T-helper 17 cell (primary cell): ENCODE results near the gene C4orf54. TPM values are rescaled to one million over a fixed set of nuclear protein-coding genes. Genes with fewer than 3 reads are reported as not detected.

ENCODE experiments used
- ATAC-seq: fragments of 150-1000 bp; cut with Tn5 transposase; 2 replicates; pipeline ENCODE4 v1.10.0; 2021; ENCODE audit warnings: mild to moderate bottlenecking, moderate library complexity
- DNase-seq, 3 donors: peaks; one replicate each; pipeline versions ENCODE4 v3.0.0 to v3.0.0-alpha.2; 2020 to 2021
- H3K9me3 ChIP-seq: one replicate; pipeline ENCODE4 v1.7.0; 2013; ENCODE audit warnings: low read length, mild to moderate bottlenecking; ENCODE audit not compliant: control insufficient read depth, poor library complexity, severe bottlenecking
- H3K27ac Mint-ChIP-seq: one replicate; pipeline ENCODE4 v1.8.0; 2022; ENCODE audit warnings: mild to moderate bottlenecking, moderate library complexity, mixed read lengths
- H3K27me3 Mint-ChIP-seq: one replicate; pipeline ENCODE4 v1.8.0; 2022; ENCODE audit warnings: mixed read lengths
- H3K36me3 Mint-ChIP-seq: one replicate; pipeline ENCODE4 v1.8.0; 2022; ENCODE audit warnings: low read depth, mixed read lengths
- H3K4me1 Mint-ChIP-seq: one replicate; pipeline ENCODE4 v1.8.0; 2022; ENCODE audit warnings: mild to moderate bottlenecking, mixed read lengths
- H3K4me3 Mint-ChIP-seq: one replicate; pipeline ENCODE4 v1.8.0; 2022; ENCODE audit warnings: mild to moderate bottlenecking, moderate library complexity, mixed read lengths
- total RNA-seq, 4 donors: library from RNA in 2 of 4; stranded (reverse) in 2 of 4; gene quantifications; one replicate each; pipeline ENCODE4 v1.2.3 and lab custom pipeline; 2022 to 2026

C4orf54 gene
- not detected for total RNA-seq
- 0 reads per million in 2 donors for total RNA-seq (lab: John Stamatoyannopoulos, UW)

DNA sequence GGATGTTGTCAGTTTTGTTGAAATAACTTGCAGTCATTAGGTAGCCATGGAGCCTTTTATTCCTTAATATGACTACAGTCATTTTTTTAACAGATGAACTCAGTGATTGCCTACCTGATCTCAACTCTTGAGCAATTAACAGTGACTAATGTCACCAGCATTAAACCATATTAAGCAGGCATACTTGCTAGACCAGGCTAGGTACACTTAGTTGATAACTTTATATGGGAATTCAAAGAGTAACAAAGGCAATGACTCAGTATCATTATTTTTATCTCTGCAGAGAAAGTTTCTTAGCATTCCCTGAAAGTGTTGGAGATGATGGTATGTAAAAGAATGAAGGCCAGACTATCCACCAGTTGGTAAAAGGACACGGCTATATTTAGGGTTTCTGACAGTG lies at the start of gene C4orf54:
Gene C4orf54, minus strand, starts transcription at position 31 of the 400 bp plus-strand sequence. CDS start 3,180 bp downstream, outside the sequence.
- H3K4me1 Mint-ChIP-seq: peaks cover 2% of the 10 kb centered on the region
- H3K4me3 Mint-ChIP-seq: no peak within 1 kb of the TSS
- no peak within 1 kb of the TSS for H3K27ac Mint-ChIP-seq
- no peaks in the 10 kb centered on the region for H3K36me3 Mint-ChIP-seq
- no peak for DNase-seq
- peaks cover 17% of the 10 kb centered on the region for H3K27me3 Mint-ChIP-seq
- ATAC-seq: no peak
- no peaks in the 10 kb centered on the region for H3K9me3 ChIP-seq

DNA sequence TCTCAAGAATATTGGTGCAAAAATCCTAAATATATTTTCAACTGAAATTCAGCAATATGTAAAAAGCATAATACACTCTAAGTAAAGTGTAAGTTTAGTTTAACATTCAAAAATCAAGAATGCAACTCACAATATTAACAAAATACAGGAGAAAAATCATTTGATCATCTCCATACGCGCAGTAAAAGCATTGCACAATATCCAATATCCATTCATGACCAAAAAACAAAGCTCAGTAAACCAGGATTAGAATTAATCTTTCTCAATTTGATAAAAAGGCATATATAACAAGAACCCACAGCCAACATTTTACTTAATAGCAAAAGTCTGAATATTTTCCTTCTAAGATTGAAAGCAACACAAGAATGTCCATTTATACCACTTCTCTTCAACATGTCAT lies 48.3 kb upstream of the C4orf54 start:
- H3K9me3 ChIP-seq: no peaks in the 10 kb centered on the region
- Mint-ChIP-seq H3K27ac (no peak overlapping the region), H3K4me3 (no peak overlapping the region), H3K27me3 (peaks cover 15% of the 10 kb centered on the region), H3K36me3 (no peaks in the 10 kb centered on the region), H3K4me1 (no peaks in the 10 kb centered on the region)
- ATAC-seq (no peak), DNase-seq (no peak)

GRCh38 chr4:99696801-99697200 lies 39.2 kb upstream of the C4orf54 start:
- no peak overlapping the region for H3K27ac Mint-ChIP-seq
- DNase-seq: no peak

DNA sequence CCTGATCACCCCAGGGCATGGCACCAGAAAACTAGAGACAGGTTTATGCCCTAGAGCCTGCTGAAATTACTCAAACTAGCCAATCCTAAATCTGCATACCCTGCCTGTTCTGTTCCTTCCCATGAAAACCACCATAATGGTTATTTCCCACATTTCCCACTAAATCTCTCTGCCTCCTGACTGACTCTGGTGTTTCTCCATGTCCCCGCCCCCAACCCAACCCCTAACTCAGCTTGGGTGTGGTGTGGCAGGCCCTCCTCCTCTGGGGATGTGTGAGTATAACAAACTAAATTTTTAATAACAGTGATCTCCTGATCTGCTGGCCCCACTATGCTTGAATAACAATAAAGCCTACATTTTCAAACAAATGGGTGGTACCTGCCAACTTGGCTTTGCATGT lies 35.5 kb upstream of the C4orf54 start:
- Mint-ChIP-seq H3K27ac (no peak overlapping the region), H3K27me3 (peaks cover 4% of the 10 kb centered on the region), H3K4me3 (no peak overlapping the region), H3K36me3 (no peaks in the 10 kb centered on the region), H3K4me1 (no peaks in the 10 kb centered on the region)
- H3K9me3 ChIP-seq: no peaks in the 10 kb centered on the region
- no peak for DNase-seq
- no peak for ATAC-seq

More at GRCh38 chr4:99696801-99697200, 39.2 kb upstream of the C4orf54 start:
- H3K9me3 ChIP-seq: no peaks in the 10 kb centered on the region
- no peaks in the 10 kb centered on the region for H3K4me1 Mint-ChIP-seq
- no peak for ATAC-seq
- H3K27me3 Mint-ChIP-seq: peaks cover 20% of the 10 kb centered on the region
- H3K36me3 Mint-ChIP-seq: peaks cover 2% of the 10 kb centered on the region
- H3K4me3 Mint-ChIP-seq: no peak overlapping the region

DNA sequence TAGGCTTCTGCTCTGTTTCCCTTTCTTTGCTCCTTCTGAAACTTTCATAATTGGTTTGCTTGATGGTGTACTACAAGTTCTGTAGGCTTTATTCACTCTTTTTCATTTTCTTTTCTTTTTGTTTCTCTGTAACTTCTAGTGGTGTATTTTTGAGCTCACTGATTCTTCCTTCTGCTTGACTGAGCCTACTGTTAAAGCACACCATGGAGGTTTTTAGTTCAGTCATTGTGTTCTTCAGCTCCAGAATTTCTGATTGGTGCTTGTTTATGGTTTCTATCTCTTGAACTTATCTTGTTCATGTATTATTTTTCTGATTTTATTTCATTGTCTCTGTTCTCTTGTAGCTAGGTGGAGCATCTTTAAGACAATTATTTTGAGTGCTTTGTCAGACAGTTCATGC lies 33.4 kb upstream of the C4orf54 start:
- no peaks in the 10 kb centered on the region for H3K4me1 Mint-ChIP-seq
- H3K36me3 Mint-ChIP-seq: no peaks in the 10 kb centered on the region
- H3K4me3 Mint-ChIP-seq: no peak overlapping the region
- ATAC-seq (no peak), DNase-seq (no peak)
- no peak overlapping the region for H3K27ac Mint-ChIP-seq
- no peaks in the 10 kb centered on the region for H3K9me3 ChIP-seq
- H3K27me3 Mint-ChIP-seq: no peaks in the 10 kb centered on the region

DNA sequence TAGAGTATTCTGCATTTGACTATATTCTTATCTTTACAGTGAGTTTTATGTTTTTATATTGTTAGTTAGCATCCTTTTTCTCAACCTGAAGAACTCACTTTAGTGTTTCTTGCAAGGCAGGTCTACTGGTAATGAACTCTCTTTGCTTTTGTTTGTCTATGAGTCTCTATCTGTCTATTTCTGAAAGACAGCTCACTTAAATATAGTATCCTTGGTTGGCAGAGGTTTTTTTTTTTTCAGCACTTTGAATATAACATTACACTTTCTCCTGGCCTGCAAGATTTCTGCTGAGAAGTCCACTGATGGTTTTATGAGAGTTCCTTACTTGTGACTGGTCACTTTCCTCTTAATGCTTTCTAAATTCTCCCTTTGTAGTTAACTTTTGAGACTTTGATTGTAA lies 32.8 kb upstream of the C4orf54 start:
- H3K27me3 Mint-ChIP-seq: no peaks in the 10 kb centered on the region
- no peak overlapping the region for H3K4me3 Mint-ChIP-seq
- no peaks in the 10 kb centered on the region for H3K36me3 Mint-ChIP-seq
- ATAC-seq (no peak), DNase-seq (no peak)
- H3K27ac Mint-ChIP-seq: no peak overlapping the region
- H3K4me1 Mint-ChIP-seq: no peaks in the 10 kb centered on the region
- H3K9me3 ChIP-seq: no peaks in the 10 kb centered on the region

- peaks cover 13% of the 10 kb centered on the region for H3K27me3 Mint-ChIP-seq
- H3K9me3 ChIP-seq: no peaks in the 10 kb centered on the region
Observed at GRCh38 chr4:99687120-99687519, 29.5 kb upstream of the C4orf54 start.

DNA sequence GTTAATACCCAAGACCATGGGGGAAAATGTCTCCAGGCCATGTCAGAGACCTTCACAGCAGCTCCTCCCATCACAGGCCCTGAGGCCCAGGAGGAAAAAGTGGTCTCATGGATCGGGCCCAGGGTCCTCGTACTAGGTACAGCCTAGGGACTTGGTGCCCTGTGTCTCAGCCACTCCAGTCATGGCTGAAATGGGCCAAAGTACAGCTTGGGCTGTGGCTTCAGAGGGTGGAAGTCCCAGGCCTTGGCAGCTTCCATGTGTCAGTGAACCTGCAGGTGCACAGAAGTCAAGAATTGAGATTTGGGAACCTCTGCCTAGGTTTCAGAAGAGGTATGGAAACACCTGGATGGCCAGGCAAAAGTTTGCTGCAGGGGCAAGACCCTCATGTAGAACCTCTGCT lies 27.6 kb upstream of the C4orf54 start:
- ATAC-seq: no peak
- Mint-ChIP-seq H3K4me3 (no peak overlapping the region), H3K27ac (no peak overlapping the region), H3K4me1 (no peaks in the 10 kb centered on the region), H3K27me3 (peaks cover 19% of the 10 kb centered on the region), H3K36me3 (peaks cover 3% of the 10 kb centered on the region)
- no peak for DNase-seq
- H3K9me3 ChIP-seq: no peaks in the 10 kb centered on the region

More at GRCh38 chr4:99687120-99687519, 29.5 kb upstream of the C4orf54 start:
- Mint-ChIP-seq H3K27ac (no peak overlapping the region), H3K36me3 (peaks cover 3% of the 10 kb centered on the region), H3K4me3 (no peak overlapping the region), H3K4me1 (no peaks in the 10 kb centered on the region)
- DNase-seq: no peak
- ATAC-seq: no peak

GRCh38 chr4:99683895-99684294 lies 26.3 kb upstream of the C4orf54 start:
- peaks cover 3% of the 10 kb centered on the region for H3K36me3 Mint-ChIP-seq
- no peak overlapping the region for H3K27ac Mint-ChIP-seq
- DNase-seq (no peak), ATAC-seq (no peak)
- no peaks in the 10 kb centered on the region for H3K9me3 ChIP-seq
- peaks cover 19% of the 10 kb centered on the region for H3K27me3 Mint-ChIP-seq
- no peak overlapping the region for H3K4me3 Mint-ChIP-seq
- H3K4me1 Mint-ChIP-seq: no peaks in the 10 kb centered on the region

DNA sequence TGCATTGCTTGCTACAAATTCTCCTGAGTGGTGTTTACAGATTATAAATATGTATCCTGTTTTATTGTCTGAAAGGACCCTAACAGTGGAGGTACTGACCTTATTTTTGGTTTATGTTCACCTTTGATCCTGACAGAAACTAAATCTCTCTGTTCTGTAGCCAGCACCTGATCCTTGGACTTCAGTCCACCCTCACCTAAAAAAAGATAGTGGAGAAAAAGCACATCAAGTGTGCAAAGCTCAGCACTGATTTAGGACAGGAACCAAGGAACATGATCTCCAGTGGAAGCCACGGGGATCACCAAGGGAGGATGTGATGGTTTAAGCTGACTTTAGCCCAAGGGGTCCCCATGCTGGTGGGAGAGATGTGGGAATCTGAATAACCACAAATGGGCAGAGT lies 22.3 kb upstream of the C4orf54 start:
- Mint-ChIP-seq H3K4me1 (no peaks in the 10 kb centered on the region), H3K27me3 (peaks cover 19% of the 10 kb centered on the region), H3K4me3 (no peak overlapping the region), H3K36me3 (peaks cover 3% of the 10 kb centered on the region), H3K27ac (no peak overlapping the region)
- ATAC-seq (no peak), DNase-seq (no peak)
- H3K9me3 ChIP-seq: no peaks in the 10 kb centered on the region

- DNase-seq (no peak), ATAC-seq (no peak)
- H3K27ac Mint-ChIP-seq: no peak overlapping the region
- peaks cover 19% of the 10 kb centered on the region for H3K27me3 Mint-ChIP-seq
- no peak overlapping the region for H3K4me3 Mint-ChIP-seq
- H3K36me3 Mint-ChIP-seq: peaks cover 3% of the 10 kb centered on the region
- no peaks in the 10 kb centered on the region for H3K4me1 Mint-ChIP-seq
- H3K9me3 ChIP-seq: no peaks in the 10 kb centered on the region
Observed at GRCh38 chr4:99679204-99679603, 21.6 kb upstream of the C4orf54 start.

GRCh38 chr4:99677161-99677560 lies 19.5 kb upstream of the C4orf54 start:
- no peaks in the 10 kb centered on the region for H3K4me1 Mint-ChIP-seq
- H3K27ac Mint-ChIP-seq: no peak overlapping the region
- DNase-seq: no peak
- peaks cover 6% of the 10 kb centered on the region for H3K27me3 Mint-ChIP-seq
- peaks cover 4% of the 10 kb centered on the region for H3K9me3 ChIP-seq
- H3K4me3 Mint-ChIP-seq: no peak overlapping the region
- no peaks in the 10 kb centered on the region for H3K36me3 Mint-ChIP-seq
- no peak for ATAC-seq

DNA sequence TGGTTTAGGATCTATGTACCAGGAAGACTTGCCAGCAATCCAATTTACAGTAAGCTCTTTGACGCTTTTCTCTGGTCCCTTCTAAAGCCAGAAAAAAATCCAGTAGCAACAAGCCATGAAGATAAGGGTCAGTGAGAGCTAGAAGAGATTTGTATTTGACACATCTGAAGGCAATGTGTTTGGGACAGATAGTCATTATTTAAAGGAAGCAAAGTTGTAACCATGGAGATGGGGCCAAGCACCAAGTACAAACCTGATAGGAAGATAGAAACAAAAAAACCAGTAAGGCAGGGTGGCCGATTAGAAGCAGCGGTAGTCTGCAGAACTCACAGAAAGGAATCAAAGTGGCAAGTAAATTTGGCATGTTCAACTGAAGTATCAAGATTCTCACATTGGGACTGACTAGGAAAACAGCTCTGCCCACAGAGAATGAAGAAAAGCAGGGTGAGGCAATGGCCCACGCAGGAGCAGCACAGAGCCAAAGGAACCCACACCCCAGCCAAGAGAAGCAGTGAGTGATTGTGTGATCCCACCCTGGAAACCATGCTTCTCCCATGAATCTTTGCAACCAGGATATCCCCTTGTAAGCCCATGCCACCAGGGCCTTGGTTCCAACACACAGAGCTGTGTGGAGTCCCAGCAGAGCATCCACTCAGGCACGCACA lies 12.9 kb upstream of the C4orf54 start:
- H3K9me3 ChIP-seq: peaks cover 4% of the 10 kb centered on the region
- Mint-ChIP-seq H3K4me3 (no peak overlapping the region), H3K27ac (no peak overlapping the region), H3K4me1 (no peaks in the 10 kb centered on the region), H3K36me3 (no peaks in the 10 kb centered on the region), H3K27me3 (no peaks in the 10 kb centered on the region)
- ATAC-seq (no peak), DNase-seq (no peak)

DNA sequence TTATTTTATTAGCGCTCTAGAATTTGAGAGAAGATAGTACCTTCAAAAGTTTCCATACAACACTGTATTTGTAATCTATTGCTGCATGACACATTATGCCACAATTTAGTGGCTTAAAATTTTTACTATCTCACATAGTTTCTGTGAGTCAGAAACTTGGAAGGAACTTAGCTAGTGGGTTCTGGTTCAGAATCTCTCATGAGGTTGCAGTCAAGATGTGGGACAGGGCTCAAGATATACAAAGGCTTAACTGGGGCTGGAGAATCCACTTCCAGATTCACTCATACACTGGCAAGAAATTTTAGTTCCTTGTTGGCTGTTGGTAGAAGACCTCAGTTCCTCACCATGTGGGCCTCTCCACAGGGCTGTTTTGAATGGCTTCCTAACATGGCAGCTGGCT lies 11.5 kb upstream of the C4orf54 start:
- no peaks in the 10 kb centered on the region for H3K4me1 Mint-ChIP-seq
- no peak for ATAC-seq
- peaks cover 4% of the 10 kb centered on the region for H3K9me3 ChIP-seq
- DNase-seq: no peak
- H3K36me3 Mint-ChIP-seq: no peaks in the 10 kb centered on the region
- H3K27me3 Mint-ChIP-seq: no peaks in the 10 kb centered on the region
- H3K27ac Mint-ChIP-seq: no peak overlapping the region
- H3K4me3 Mint-ChIP-seq: no peak overlapping the region
